ENCODE results near the gene C16orf92. TPM values are rescaled to one million over a fixed set of nuclear protein-coding genes. Genes with fewer than 3 reads are reported as not detected.

Gene C16orf92
- polyA plus RNA-seq, 1 experiment: not detected

- DNase-seq (ENCODE audit: low read depth, low spot score): peak; percentile 98
- Histone ChIP-seq H3K27me3 (ENCODE audit: control insufficient read depth, insufficient read depth, low read length) (no peaks in the 10 kb centered on the region), H3K27ac (ENCODE audit: low read depth, low read length) (peak within 1 kb of the TSS; percentile 98), H3K9me3 (ENCODE audit: control insufficient read depth, insufficient read depth, low read length) (peaks cover 6% of the 10 kb centered on the region; the same call in 1 of the 2 replicates), H3K4me3 (ENCODE audit: low read depth, low read length) (peak within 1 kb of the TSS; percentile 97)
- CTCF ChIA-PET: interaction anchor here (0.9 kb wide), 1 partner anchor 10 kb away, joined by 3 read pairs; no protein-coding TSS in a partner anchor
- POLR2A ChIA-PET: interaction anchor here (0.5 to 2.6 kb wide), 27 partner anchors 9 to 618 kb away, joined by 3 to 26 read pairs (median 4); partner anchors contain the start of genes CORO1A, KCTD13, MAPK3 and PAGR1
- no peak for TF ChIP-seq CTCF (IDR thresholded peaks at IDR 0.05; ENCODE audit: low read depth, low read length)
Measured at GRCh38 chr16:30065102-30065942, 42.3 kb downstream of the C16orf92 start, which contains the start of gene ALDOA. ALDOA (plus strand) TSS chr16:30065760; CDS start chr16:30066898, 1,138 bp downstream.

GRCh38 chr16:30065943-30066760 is 43.2 kb downstream of the C16orf92 start:
- no peak for TF ChIP-seq CTCF (IDR thresholded peaks at IDR 0.05; ENCODE audit: low read depth, low read length)
- ChIA-PET CTCF (interaction anchor here (1.0 kb wide), 1 partner anchor 10 kb away, joined by 3 read pairs; no protein-coding TSS in a partner anchor), POLR2A (interaction anchor here (0.7 to 2.6 kb wide), 24 partner anchors 8 to 617 kb away, joined by 3 to 26 read pairs (median 4); partner anchors contain the start of genes CORO1A, KCTD13, MAPK3 and PAGR1)
- Histone ChIP-seq H3K27ac (ENCODE audit: low read depth, low read length) (peak overlapping the region; percentile 98), H3K9me3 (ENCODE audit: control insufficient read depth, insufficient read depth, low read length) (peaks cover 6% of the 10 kb centered on the region; the same call in 1 of the 2 replicates), H3K27me3 (ENCODE audit: control insufficient read depth, insufficient read depth, low read length) (no peaks in the 10 kb centered on the region), H3K4me3 (ENCODE audit: low read depth, low read length) (peak overlapping the region; percentile 97)
- DNase-seq (ENCODE audit: low read depth, low spot score): no peak

GRCh38 chr16:30066761-30067583 is 44.0 kb downstream of the C16orf92 start:
- peak overlapping the region; percentile 98 for H3K27ac ChIP-seq (ENCODE audit: low read depth, low read length)
- ChIA-PET CTCF (interaction anchor here (1.0 kb wide), 1 partner anchor 9 kb away, joined by 3 read pairs; no protein-coding TSS in a partner anchor), POLR2A (interaction anchor here (0.7 to 2.6 kb wide), 6 partner anchors 8 to 351 kb away, joined by 3 to 26 read pairs (median 14); partner anchors contain the start of genes PPP4C, TBX6 and ZNF771)
- H3K9me3 ChIP-seq (ENCODE audit: control insufficient read depth, insufficient read depth, low read length): peaks cover 6% of the 10 kb centered on the region; the same call in 1 of the 2 replicates
- DNase-seq (ENCODE audit: low read depth, low spot score): no peak
- H3K27me3 ChIP-seq (ENCODE audit: control insufficient read depth, insufficient read depth, low read length): no peaks in the 10 kb centered on the region
- H3K4me3 ChIP-seq (ENCODE audit: low read depth, low read length): peak overlapping the region; percentile 97
- TF ChIP-seq CTCF (IDR thresholded peaks at IDR 0.05; ENCODE audit: low read depth, low read length): no peak

- POLR2A ChIA-PET: no interaction called here
- TF ChIP-seq CTCF (IDR thresholded peaks at IDR 0.05; ENCODE audit: low read depth, low read length): no peak
- peak overlapping the region; percentile 97 for H3K4me3 ChIP-seq (ENCODE audit: low read depth, low read length)
- CTCF ChIA-PET: no interaction called here
- H3K27me3 ChIP-seq (ENCODE audit: control insufficient read depth, insufficient read depth, low read length): no peaks in the 10 kb centered on the region
- H3K27ac ChIP-seq (ENCODE audit: low read depth, low read length): no peak overlapping the region
- peaks cover 6% of the 10 kb centered on the region; the same call in 1 of the 2 replicates for H3K9me3 ChIP-seq (ENCODE audit: control insufficient read depth, insufficient read depth, low read length)
- no peak for DNase-seq (ENCODE audit: low read depth, low spot score)
Measured at GRCh38 chr16:30067584-30067916, 44.6 kb downstream of the C16orf92 start.
